Glomerular visceral epithelial cell (primary cell): ENCODE data around the gene SWAP70.
"Not testable (repeated sequence)": the region's sequence is repeated elsewhere in the genome, so short reads cannot be mapped to it uniquely, and the experiment has no call there.

Source experiments
- DNase-seq: peaks from one replicate; pipeline ENCODE4 v3.0.0-alpha.2; 2016; ENCODE audit errors: extremely low spot score

The SWAP70 gene

GRCh38 chr11:9692691-9693090, 28.8 kb downstream of the SWAP70 start:
- DNase-seq: no peak

- DNase-seq: no peak
These were observed 30.1 kb downstream of the SWAP70 start for GRCh38 chr11:9693801-9694553.

GRCh38 chr11:9695228-9695627, 31.4 kb downstream of the SWAP70 start:
- not testable (repeated sequence) for DNase-seq

DNA sequence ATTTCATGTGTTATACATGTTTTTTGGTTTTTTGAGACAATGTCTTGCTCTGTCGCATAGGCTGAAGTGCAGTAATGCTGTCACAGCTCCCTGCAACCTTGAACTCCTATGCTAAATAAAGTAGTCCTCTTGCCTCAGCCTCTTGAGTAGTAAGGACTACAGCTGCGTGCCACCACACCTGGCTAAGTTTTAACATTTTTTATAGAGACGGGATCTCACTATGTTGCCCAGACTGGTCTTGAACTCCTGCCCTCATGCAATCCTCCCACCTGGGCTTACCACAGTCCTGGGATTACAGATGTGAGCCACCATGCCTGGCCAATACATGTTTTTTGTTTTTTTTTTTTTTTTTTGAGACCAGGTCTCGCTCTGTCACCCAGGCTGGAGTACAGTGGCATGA, 33.9 kb downstream of the SWAP70 start:
- no peak for DNase-seq

DNA sequence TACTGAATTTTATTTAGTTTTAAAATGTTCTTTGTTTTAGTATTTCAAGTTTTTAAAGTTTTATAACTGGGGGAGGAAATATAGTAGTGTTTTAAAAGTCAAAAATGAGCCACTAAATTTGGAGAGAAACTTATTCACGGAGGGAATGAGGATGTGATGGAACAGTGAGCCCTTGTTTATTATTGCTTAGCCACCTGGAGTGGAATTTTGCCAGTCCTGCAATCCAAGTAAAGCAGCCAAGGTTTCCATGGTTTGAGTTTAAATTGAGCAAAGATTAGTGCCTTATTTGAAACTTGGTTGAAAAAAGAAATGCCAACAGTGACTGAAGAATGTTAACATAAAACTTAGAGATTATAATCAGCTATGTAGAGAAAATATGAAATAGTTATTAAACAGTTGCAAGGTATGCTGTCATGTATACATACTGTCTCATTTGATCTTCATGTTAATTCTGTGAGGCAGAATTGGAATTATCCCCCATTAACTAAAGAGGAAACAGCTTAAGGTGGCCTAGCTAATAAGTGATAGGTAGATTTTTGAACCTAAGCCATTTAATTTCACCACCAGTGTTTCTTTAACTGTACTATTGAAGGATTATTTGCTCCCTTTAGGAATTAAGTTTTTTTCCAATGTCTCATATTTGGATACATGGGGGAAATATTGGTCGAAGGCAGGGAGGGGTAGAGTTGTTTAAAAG, 36.4 kb downstream of the SWAP70 start:
- no peak for DNase-seq

GRCh38 chr11:9701799-9702198, 37.9 kb downstream of the SWAP70 start:
- DNase-seq: no peak

GRCh38 chr11:9703280-9703679, 39.4 kb downstream of the SWAP70 start:
- DNase-seq: no peak

DNA sequence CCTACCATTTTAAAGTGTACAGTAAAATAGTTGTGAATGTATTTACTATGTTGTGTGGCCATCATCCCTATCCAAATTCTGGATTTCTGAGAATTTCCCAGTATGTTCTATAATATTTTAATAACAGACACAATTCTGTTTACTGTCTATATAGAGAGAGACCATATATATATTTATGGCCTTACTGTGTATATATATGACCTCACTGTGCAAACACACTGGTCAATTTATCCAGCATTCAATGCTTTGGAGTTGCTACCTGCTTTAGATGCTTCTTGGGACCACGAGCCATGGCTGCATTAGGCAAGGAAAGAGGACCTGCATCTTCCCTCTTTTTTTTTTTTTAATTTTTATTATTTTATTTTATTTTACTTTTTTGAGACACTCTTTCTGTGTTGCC, 40.2 kb downstream of the SWAP70 start:
- no peak for DNase-seq

- no peak for DNase-seq
These were observed 40.7 kb downstream of the SWAP70 start for GRCh38 chr11:9704620-9705019.

DNA sequence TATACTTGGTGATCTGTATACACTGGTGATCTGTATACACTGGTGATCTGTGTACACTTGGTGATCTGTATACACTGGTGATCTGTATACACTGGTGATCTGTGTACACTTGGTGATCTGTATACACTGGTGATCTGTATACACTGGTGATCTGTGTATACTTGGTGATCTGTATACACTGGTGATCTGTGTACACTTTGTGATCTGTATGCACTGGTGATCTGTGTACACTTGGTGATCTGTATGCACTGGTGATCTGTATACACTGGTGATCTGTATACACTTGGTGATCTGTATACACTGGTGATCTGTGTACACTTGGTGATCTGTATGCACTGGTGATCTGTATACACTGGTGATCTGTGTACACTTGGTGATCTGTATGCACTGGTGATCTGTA, 41.5 kb downstream of the SWAP70 start:
- not testable (repeated sequence) for DNase-seq

DNA sequence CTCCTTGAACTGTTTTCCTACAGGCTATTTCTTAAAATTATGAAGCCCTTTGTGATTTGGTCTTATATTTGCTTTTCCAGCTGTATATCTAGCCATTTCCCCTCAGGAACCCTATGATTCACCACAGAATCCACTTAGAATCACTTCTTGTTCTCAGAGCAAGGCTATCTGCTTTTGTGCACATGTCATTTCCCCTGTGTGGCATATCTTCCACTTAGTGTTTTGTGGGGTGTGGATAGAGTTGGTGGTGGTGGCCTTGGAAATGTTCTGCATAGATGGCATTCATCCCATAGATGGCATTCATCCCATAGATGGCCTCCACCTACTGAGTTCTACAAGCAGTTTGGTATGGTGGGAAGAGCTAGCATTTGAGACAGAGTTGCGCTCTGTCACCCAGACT, 44.7 kb downstream of the SWAP70 start:
- DNase-seq: no peak

- DNase-seq: no peak
These were observed 46.3 kb downstream of the SWAP70 start for GRCh38 chr11:9710223-9710622.

GRCh38 chr11:9710852-9711251, 47.0 kb downstream of the SWAP70 start:
- DNase-seq: no peak

GRCh38 chr11:9711454-9712307, 47.8 kb downstream of the SWAP70 start:
- DNase-seq: no peak

- DNase-seq: no peak
These were observed 50.5 kb downstream of the SWAP70 start for GRCh38 chr11:9714272-9714940.

DNA sequence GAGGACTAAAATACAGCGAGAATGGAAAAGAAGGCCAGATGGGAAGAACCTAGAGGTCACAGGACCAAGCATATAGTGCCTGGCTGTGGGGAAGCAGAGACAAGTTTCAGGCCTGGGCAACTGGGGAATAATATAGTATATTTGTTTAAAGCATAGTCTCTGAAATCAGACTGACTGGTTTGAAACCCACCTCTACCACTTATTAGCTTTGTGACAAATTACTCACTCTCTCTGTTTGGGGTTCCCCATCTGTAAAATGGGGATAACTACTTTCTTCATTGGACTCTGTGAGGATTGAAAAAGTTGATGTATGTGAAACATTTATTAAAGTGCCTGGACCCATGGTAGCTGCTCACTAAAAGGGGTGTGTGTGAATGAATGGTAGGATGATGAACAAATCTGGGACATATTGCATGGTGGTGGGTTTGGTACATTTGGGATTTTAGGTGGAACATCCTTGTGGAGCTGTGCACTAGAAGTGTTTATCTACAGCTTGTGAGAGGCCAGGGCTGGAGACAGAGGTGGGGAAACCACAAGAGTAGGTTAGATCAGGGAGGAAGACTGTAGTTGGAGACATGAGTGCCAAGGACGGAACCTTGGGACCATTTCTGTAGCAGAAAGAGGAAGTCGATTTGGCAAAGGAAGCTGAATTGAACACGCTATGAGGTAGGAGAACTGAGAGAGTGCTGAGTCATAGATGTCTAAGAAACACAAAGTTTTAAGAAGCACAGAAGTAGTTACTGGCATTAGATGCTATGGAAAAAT, 52.6 kb downstream of the SWAP70 start:
- DNase-seq: no peak

DNA sequence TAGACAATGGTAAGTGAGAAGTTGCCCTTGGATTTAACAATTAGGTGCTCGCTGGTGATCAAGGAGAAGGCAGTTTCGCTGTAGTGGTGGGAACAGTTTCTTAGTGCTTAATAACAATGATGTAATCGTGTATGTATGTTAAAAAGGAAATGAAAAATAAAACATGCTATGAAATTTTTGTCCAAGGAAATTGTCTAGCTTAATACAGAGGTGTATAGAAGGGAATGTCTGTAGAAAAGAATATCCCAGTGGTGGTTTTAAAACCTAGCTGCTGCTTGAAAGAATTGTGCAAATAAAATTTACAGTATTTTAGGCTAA, 53.1 kb downstream of the SWAP70 start:
- no peak for DNase-seq

GRCh38 chr11:9717719-9718118, 53.8 kb downstream of the SWAP70 start:
- no peak for DNase-seq

GRCh38 chr11:9718147-9718546, 54.3 kb downstream of the SWAP70 start:
- DNase-seq: no peak

GRCh38 chr11:9719566-9720289, 55.9 kb downstream of the SWAP70 start:
- DNase-seq: no peak

DNA sequence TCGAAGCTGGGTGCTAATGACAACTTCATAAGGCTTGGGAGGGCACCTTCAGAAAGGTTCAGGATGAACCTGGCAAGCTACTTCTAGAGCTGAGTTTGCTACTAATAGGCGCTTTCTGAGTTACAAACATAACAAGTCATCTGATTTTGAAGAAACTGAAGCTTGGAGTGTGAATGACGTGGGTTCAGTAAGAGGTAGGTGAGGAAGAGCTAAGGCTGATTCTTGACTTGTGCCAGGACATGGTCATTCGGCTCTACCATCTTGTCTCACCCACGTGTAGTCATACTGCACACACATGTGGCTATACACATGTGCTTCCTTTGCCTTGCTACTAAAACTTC, 56.4 kb downstream of the SWAP70 start:
- no peak for DNase-seq
